DOHH2 (cell line): Measurements from ENCODE around the gene TAF9.

Source experiments
- CTCF ChIP-seq: fragments of 200-600 bp; sonication (generic); IDR thresholded peaks from one replicate; pipeline ENCODE4 v1.5.1; 2014; ENCODE audit warnings: antibody characterized with exemption, mild to moderate bottlenecking, low read depth, low read length; ENCODE audit not compliant: poor library complexity, severe bottlenecking
- EZH2phosphoT487 ChIP-seq: fragments of 200-600 bp; sonication (generic); IDR thresholded peaks from 2 replicates; pipeline ENCODE4 v1.6.1; 2017; ENCODE audit warnings: borderline replicate concordance, mild to moderate bottlenecking, antibody characterized with exemption, low read length, moderate library complexity, mixed read lengths

- TF ChIP-seq CTCF (no peak), EZH2phosphoT487 (no peak)
Measured at GRCh38 chr5:69317391-69317790, 51.9 kb downstream of the TAF9 start.
